HL-60 (cell line): ENCODE data around the gene AIG1.

ENCODE experiments used
- GABPA ChIP-seq: IDR thresholded peaks from 2 replicates; pipeline ENCODE4 v1.6.1; 2012; ENCODE audit warnings: low read depth
- POLR2AphosphoS5 ChIP-seq: IDR thresholded peaks from 2 replicates; pipeline ENCODE4 v1.6.1; 2012; ENCODE audit warnings: low read depth
- TF ChIP-seq, protein P1 (sequence below): IDR thresholded peaks from one replicate; pipeline ENCODE4 v1.5.1; 2011; ENCODE audit warnings: low read length, control low read depth, inconsistent platforms; ENCODE audit not compliant: insufficient read depth

GRCh38 chr6:143331362-143331761 lies 270.7 kb downstream of the AIG1 start:
- TF ChIP-seq, protein P1, sequence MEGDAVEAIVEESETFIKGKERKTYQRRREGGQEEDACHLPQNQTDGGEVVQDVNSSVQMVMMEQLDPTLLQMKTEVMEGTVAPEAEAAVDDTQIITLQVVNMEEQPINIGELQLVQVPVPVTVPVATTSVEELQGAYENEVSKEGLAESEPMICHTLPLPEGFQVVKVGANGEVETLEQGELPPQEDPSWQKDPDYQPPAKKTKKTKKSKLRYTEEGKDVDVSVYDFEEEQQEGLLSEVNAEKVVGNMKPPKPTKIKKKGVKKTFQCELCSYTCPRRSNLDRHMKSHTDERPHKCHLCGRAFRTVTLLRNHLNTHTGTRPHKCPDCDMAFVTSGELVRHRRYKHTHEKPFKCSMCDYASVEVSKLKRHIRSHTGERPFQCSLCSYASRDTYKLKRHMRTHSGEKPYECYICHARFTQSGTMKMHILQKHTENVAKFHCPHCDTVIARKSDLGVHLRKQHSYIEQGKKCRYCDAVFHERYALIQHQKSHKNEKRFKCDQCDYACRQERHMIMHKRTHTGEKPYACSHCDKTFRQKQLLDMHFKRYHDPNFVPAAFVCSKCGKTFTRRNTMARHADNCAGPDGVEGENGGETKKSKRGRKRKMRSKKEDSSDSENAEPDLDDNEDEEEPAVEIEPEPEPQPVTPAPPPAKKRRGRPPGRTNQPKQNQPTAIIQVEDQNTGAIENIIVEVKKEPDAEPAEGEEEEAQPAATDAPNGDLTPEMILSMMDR: no peak
- TF ChIP-seq GABPA (no peak), POLR2AphosphoS5 (no peak)
